IMR-90 (cell line): ENCODE measurements around the gene MICAL3. TPM values are rescaled to one million over a fixed set of nuclear protein-coding genes. Genes with fewer than 3 reads are reported as not detected.

Experiments used
- ATAC-seq: fragments of 200-7000 bp; cut with Tn5 transposase; 2 replicates; pipeline ENCODE4 v1.9.1; 2020; ENCODE audit warnings: low read depth, mild to moderate bottlenecking, moderate library complexity
- BruUV-seq: library from RNA; stranded (reverse); fragments of 400-500 nt; replicated peaks from 2 replicates; lab custom pipeline; 2021; lab: Mats Ljungman, UMichigan
- CTCF ChIA-PET: fragments of 300-600 bp; formaldehyde crosslinking; extraction: SDS; loops from one replicate; lab custom pipeline; 2021; ENCODE audit warnings: antibody characterized with exemption; lab: Yijun Ruan, JAX
- POLR2A ChIA-PET: fragments of 300-600 bp; sonication (Branson Sonifier 250); formaldehyde crosslinking; loops from one replicate; lab custom pipeline; 2022; ENCODE audit warnings: antibody characterized with exemption; ENCODE audit not compliant: unreplicated experiment; lab: Charles Lee
- DNase-seq: peaks from one replicate; pipeline ENCODE4 v3.0.0; 2013
- H2AFZ ChIP-seq: replicated peaks from 2 replicates; pipeline ENCODE3; 2013; ENCODE audit warnings: low read length, mild to moderate bottlenecking; ENCODE audit not compliant: poor library complexity
- H2AK5ac ChIP-seq: 2 replicates; pipeline ENCODE4 v1.6.1; 2013; ENCODE audit warnings: low read depth, low read length, inconsistent platforms
- H2AK9ac ChIP-seq: replicated peaks from 2 replicates; pipeline ENCODE3; 2013; ENCODE audit warnings: mild to moderate bottlenecking, low read depth, low read length, moderate library complexity; ENCODE audit not compliant: poor library complexity
- H2BK120ac ChIP-seq: 2 replicates; pipeline ENCODE4 v1.6.1; 2013; ENCODE audit warnings: low read depth, low read length, inconsistent platforms
- H2BK15ac ChIP-seq: 3 replicates; pipeline ENCODE4 v1.6.1; 2013; ENCODE audit warnings: low read depth, low read length, inconsistent platforms
- H2BK20ac ChIP-seq: 2 replicates; pipeline ENCODE4 v1.6.1; 2013; ENCODE audit warnings: low read depth, mild to moderate bottlenecking, inconsistent platforms, low read length, moderate library complexity
- H2BK5ac ChIP-seq: 2 replicates; pipeline ENCODE4 v1.6.1; 2013; ENCODE audit warnings: mild to moderate bottlenecking, low read depth, low read length, inconsistent platforms; ENCODE audit not compliant: poor library complexity, severe bottlenecking
- H3K14ac ChIP-seq: replicated peaks from 2 replicates; pipeline ENCODE4 v1.6.1; 2013; ENCODE audit warnings: low read depth, low read length, inconsistent platforms
- H3K18ac ChIP-seq: 2 replicates; pipeline ENCODE4 v1.6.1; 2013; ENCODE audit warnings: low read depth, low read length, control low read depth
- H3K23ac ChIP-seq: 2 replicates; pipeline ENCODE4 v1.6.1; 2013; ENCODE audit warnings: low read depth, low read length, inconsistent platforms
- H3K27ac ChIP-seq: 2 replicates; pipeline ENCODE4 v1.5.1; 2013; ENCODE audit warnings: mild to moderate bottlenecking, control low read depth, low read length; ENCODE audit not compliant: insufficient read depth
- H3K27me3 ChIP-seq: 2 replicates; pipeline ENCODE4 v1.6.1; 2013; ENCODE audit warnings: low read length; ENCODE audit not compliant: control insufficient read depth, insufficient read depth
- H3K36me3 ChIP-seq: 2 replicates; pipeline ENCODE4 v1.6.1; 2013; ENCODE audit warnings: low read length, mixed read lengths; ENCODE audit not compliant: control insufficient read depth, insufficient read depth
- H3K4ac ChIP-seq: 2 replicates; pipeline ENCODE4 v1.6.1; 2013; ENCODE audit warnings: low read depth, low read length, inconsistent platforms
- H3K4me1 ChIP-seq: 2 replicates; pipeline ENCODE4 v1.6.1; 2013; ENCODE audit warnings: low read length, mixed read lengths; ENCODE audit not compliant: control insufficient read depth, insufficient read depth
- H3K4me2 ChIP-seq: 2 replicates; pipeline ENCODE4 v1.6.1; 2013; ENCODE audit warnings: low read depth, mild to moderate bottlenecking, control low read depth, low read length, moderate library complexity
- H3K4me3 ChIP-seq: 2 replicates; pipeline ENCODE4 v1.5.1; 2013; ENCODE audit warnings: low read depth, mild to moderate bottlenecking, control low read depth, low read length, moderate library complexity; ENCODE audit not compliant: insufficient read depth
- H3K56ac ChIP-seq: 2 replicates; pipeline ENCODE4 v1.6.1; 2013; ENCODE audit warnings: low read length, inconsistent platforms; ENCODE audit not compliant: insufficient read depth; ENCODE audit errors: extremely low read depth
- H3K79me1 ChIP-seq, 2 experiments: 2 replicates each; pipeline ENCODE4 v1.6.1; 2013; ENCODE audit warnings: low read length in 2 of 2, inconsistent platforms in 1 of 2, low read depth in 1 of 2
- H3K9ac ChIP-seq: 2 replicates; pipeline ENCODE4 v1.6.1; 2013; ENCODE audit warnings: low read depth, low read length, control low read depth
- H3K9me1 ChIP-seq: 2 replicates; pipeline ENCODE4 v1.6.1; 2013; ENCODE audit warnings: low read length, inconsistent platforms; ENCODE audit not compliant: insufficient read depth
- H3K9me3 ChIP-seq: 2 replicates; pipeline ENCODE4 v1.6.1; 2013; ENCODE audit warnings: low read length; ENCODE audit not compliant: control insufficient read depth, insufficient read depth
- H4K20me1 ChIP-seq: 2 replicates; pipeline ENCODE4 v1.6.1; 2013; ENCODE audit warnings: low read length, inconsistent platforms; ENCODE audit not compliant: insufficient read depth
- H4K5ac ChIP-seq: 2 replicates; pipeline ENCODE4 v1.6.1; 2013; ENCODE audit warnings: mild to moderate bottlenecking, low read depth, low read length, control low read depth
- H4K8ac ChIP-seq, 2 experiments: 2 replicates each; pipeline ENCODE4 v1.6.1; 2013; ENCODE audit warnings: low read depth in 2 of 2, low read length in 2 of 2, control low read depth in 1 of 2, inconsistent platforms in 1 of 2
- H4K91ac ChIP-seq: 2 replicates; pipeline ENCODE4 v1.6.1; 2013; ENCODE audit warnings: low read depth, low read length, inconsistent platforms; ENCODE audit not compliant: insufficient read depth
- BHLHE40 ChIP-seq: fragments of 150-350 bp; IDR thresholded peaks from 2 replicates; pipeline ENCODE4 v1.6.1; 2016; ENCODE audit warnings: mild to moderate bottlenecking, low read depth, low read length
- CEBPB ChIP-seq: IDR thresholded peaks from 2 replicates; pipeline ENCODE4 v1.6.1; 2012; ENCODE audit warnings: low read depth, low read length, improper control_type of control experiment
- CHD1 ChIP-seq: IDR thresholded peaks from 2 replicates; pipeline ENCODE4 v1.6.1; 2012; ENCODE audit warnings: low read depth, low read length, improper control_type of control experiment
- FOS ChIP-seq: fragments of 150-350 bp; IDR thresholded peaks from 2 replicates; pipeline ENCODE4 v1.6.1; 2016; ENCODE audit warnings: low read depth, low read length
- MAFK ChIP-seq: IDR thresholded peaks from 2 replicates; pipeline ENCODE4 v1.6.1; 2012; ENCODE audit warnings: low read depth, low read length, improper control_type of control experiment
- MAZ ChIP-seq: IDR thresholded peaks from 2 replicates; pipeline ENCODE4 v1.6.1; 2012; ENCODE audit warnings: low read depth, mild to moderate bottlenecking, low read length, improper control_type of control experiment, moderate library complexity, borderline replicate concordance
- MXI1 ChIP-seq: IDR thresholded peaks from 2 replicates; pipeline ENCODE4 v1.6.1; 2012; ENCODE audit warnings: low read depth, mild to moderate bottlenecking, low read length, moderate library complexity, borderline replicate concordance
- NFE2L2 ChIP-seq: fragments of 150-350 bp; IDR thresholded peaks from 2 replicates; pipeline ENCODE4 v1.6.1; 2016; ENCODE audit warnings: low read depth, mild to moderate bottlenecking, low read length
- POLR2A ChIP-seq: IDR thresholded peaks from 2 replicates; pipeline ENCODE4 v1.6.1; 2012; ENCODE audit warnings: mild to moderate bottlenecking, low read depth, low read length
- RAD21 ChIP-seq: IDR thresholded peaks from 2 replicates; pipeline ENCODE4 v1.6.1; 2012; ENCODE audit warnings: low read length, improper control_type of control experiment
- RCOR1 ChIP-seq: IDR thresholded peaks from 2 replicates; pipeline ENCODE4 v1.6.1; 2012; ENCODE audit warnings: mild to moderate bottlenecking, low read length, improper control_type of control experiment; ENCODE audit not compliant: insufficient replicate concordance
- SMC3 ChIP-seq: fragments of 150-350 bp; IDR thresholded peaks from 2 replicates; pipeline ENCODE4 v1.6.1; 2016; ENCODE audit warnings: low read depth, mild to moderate bottlenecking, antibody characterized with exemption, low read length, moderate library complexity
- WGBS, 2 experiments: methylation state at CpG; one replicate each; pipeline versions ENCODE4 v1.1.5 to v1.1.7; 2013; ENCODE audit warnings: missing lambda C conversion rate in 2 of 2; ENCODE audit not compliant: insufficient read length in 1 of 2; ENCODE audit errors: extremely low coverage in 2 of 2; 5-methylcytosine and 5-hydroxymethylcytosine counted together
- dilution Hi-C: fragments of 300-500 bp; cut with HindIII; formaldehyde crosslinking; loops from one replicate; pipeline ENCODE4 v1.14.3; 2018; ENCODE audit warnings: low sequenced_read_pairs; ENCODE audit not compliant: unreplicated experiment
- in situ Hi-C: fragments of 300-500 bp; cut with MboI; formaldehyde crosslinking; loops from 3 replicates; pipeline ENCODE4 v1.14.3; 2019; ENCODE audit warnings: low sequenced_read_pairs, inconsistent platforms, mixed read lengths
- intact Hi-C: fragments of 100-400 bp; cut with micrococcal nuclease; formaldehyde crosslinking; loops from 2 replicates; pipeline ENCODE4 v1.10.0; 2022
- polyA plus RNA-seq, 3 experiments: library from polyadenylated mRNA; depleted of rRNA; stranded (reverse); fragments of >200 nt; gene quantifications; 2 replicates each; pipeline ENCODE4 v1.2.3, GENCODE V29; 2012; ENCODE audit warnings: low replicate concordance in 1 of 3
- total RNA-seq: library from RNA; depleted of rRNA; stranded (reverse); fragments of >200 nt; gene quantifications from 2 replicates; pipeline ENCODE4 v1.2.3, GENCODE V29; 2012
- TF ChIP-seq, protein P1 (sequence below): fragments of 150-350 bp; IDR thresholded peaks from 2 replicates; pipeline ENCODE4 v1.6.1; 2017; ENCODE audit warnings: mild to moderate bottlenecking, antibody characterized with exemption, low read length, low read depth
- TF ChIP-seq, protein P2 (sequence below): conservative IDR thresholded peaks from 2 replicates; pipeline ENCODE4 v1.5.1; 2012; ENCODE audit warnings: mild to moderate bottlenecking, low read depth, low read length, improper control_type of control experiment
- TF ChIP-seq, protein P3 (sequence below): fragments of 150-350 bp; IDR thresholded peaks from 2 replicates; pipeline ENCODE4 v1.6.1; 2016; ENCODE audit warnings: low read depth, mild to moderate bottlenecking, low read length, moderate library complexity, borderline replicate concordance

The MICAL3 gene
- total and polyA plus RNA-seq, 2 of the 4 experiments (the other 2 are of a cell fraction), result 17.6 to 26.8 TPM

DNA sequence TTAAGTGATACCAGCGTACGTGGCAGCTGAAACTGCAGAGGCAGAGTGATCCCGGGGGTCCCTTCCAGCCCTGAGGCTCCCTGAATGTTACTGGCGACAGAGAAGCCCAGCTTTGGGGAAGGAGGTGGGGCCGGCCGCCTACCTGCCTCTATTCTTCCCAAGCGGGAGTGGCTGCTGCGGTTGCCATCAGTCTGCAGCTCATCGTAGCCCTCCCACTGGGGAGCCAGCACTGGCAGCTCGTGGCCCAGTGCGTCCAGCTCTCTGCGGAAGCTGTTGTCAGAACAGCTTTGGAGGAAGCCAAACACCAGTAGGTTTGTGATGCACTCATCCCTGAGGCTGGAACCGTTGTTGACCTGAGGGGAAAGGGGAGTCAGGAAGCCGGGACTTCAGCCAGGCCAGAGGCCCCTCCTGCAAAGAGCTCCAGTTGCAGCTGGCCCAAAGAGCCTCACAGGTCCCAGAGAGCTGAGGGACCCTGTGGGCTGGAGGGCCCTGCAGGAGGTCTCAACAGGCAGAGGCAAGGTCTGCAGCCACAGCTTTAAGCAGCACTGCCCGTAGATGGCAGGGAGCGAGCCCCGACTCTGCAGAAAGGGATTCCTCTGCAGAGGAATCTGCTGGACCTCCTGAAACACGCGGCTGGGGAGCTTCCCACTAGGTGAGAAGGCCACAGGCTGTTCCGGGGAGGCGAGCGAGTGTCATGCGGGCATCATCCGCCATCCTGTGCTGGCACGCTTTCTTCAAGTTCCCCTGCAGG lies 280.5 kb downstream of the MICAL3 start:
- H2AFZ ChIP-seq, result no peak overlapping the region
- ChIA-PET POLR2A (no interaction called here), CTCF (interaction anchor here (0.9 to 2.2 kb wide), 2 partner anchors 29 to 333 kb away, joined by 3 to 6 read pairs; no protein-coding TSS in a partner anchor)
- no peaks in the 10 kb centered on the region for H3K9me1 ChIP-seq
- no peak overlapping the region for H3K23ac ChIP-seq
- no peak overlapping the region for H3K27ac ChIP-seq
- no peak overlapping the region for H3K4ac ChIP-seq
- H2AK9ac ChIP-seq, result peak overlapping the region; percentile 87
- no peak for DNase-seq
- BruUV-seq, result no TSS peak
- no peak overlapping the region for H3K14ac ChIP-seq
- H3K79me1 ChIP-seq, result peaks cover 10 to 18% of the 10 kb centered on the region in 2 experiments; a peak in 3 of 4 replicates
- WGBS, 2 experiments, result 75% methylated on average over 22 of the region's 25 CpGs; no CpG with 5 or more reads in 1 of the 2 experiments
- no peaks in the 10 kb centered on the region for H3K9me3 ChIP-seq
- H3K27me3 ChIP-seq, result no peaks in the 10 kb centered on the region
- H2AK5ac ChIP-seq, result no peak overlapping the region
- dilution Hi-C loops, result no loop called here
- H3K4me1 ChIP-seq, result peaks cover 5% of the 10 kb centered on the region; the same call in 1 of the 2 replicates
- no peak overlapping the region for H2BK120ac ChIP-seq
- in situ Hi-C loops, result no loop called here
- H3K9ac ChIP-seq, result no peak overlapping the region
- no peak overlapping the region for H2BK20ac ChIP-seq
- H3K18ac ChIP-seq, result no peak overlapping the region
- no peak overlapping the region for H2BK15ac ChIP-seq
- no peak overlapping the region for H2BK5ac ChIP-seq
- H4K8ac ChIP-seq, result no peak overlapping the region
- H4K5ac ChIP-seq, result no peak overlapping the region
- no peak overlapping the region for H3K4me3 ChIP-seq
- intact Hi-C loops, result loop anchor here (5.0 kb wide), 2 partner anchors 187 to 333 kb away; partner anchors contain the start of gene PEX26
- H4K20me1 ChIP-seq, result peaks cover 14% of the 10 kb centered on the region
- no peak overlapping the region for H3K56ac ChIP-seq
- ATAC-seq, result peak; percentile 35
- no peak overlapping the region for H4K91ac ChIP-seq
- H3K36me3 ChIP-seq, result peaks cover 2% of the 10 kb centered on the region; the same call in 1 of the 2 replicates
- H3K4me2 ChIP-seq, result no peak overlapping the region
- TF ChIP-seq, protein P1, sequence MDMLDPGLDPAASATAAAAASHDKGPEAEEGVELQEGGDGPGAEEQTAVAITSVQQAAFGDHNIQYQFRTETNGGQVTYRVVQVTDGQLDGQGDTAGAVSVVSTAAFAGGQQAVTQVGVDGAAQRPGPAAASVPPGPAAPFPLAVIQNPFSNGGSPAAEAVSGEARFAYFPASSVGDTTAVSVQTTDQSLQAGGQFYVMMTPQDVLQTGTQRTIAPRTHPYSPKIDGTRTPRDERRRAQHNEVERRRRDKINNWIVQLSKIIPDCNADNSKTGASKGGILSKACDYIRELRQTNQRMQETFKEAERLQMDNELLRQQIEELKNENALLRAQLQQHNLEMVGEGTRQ, result no peak
- TF ChIP-seq FOS (no peak), CEBPB (no peak), POLR2A (no peak), BHLHE40 (no peak), MAZ (no peak), CHD1 (no peak), SMC3 (no peak), NFE2L2 (no peak), MAFK (no peak), RCOR1 (no peak), RAD21 (no peak), MXI1 (no peak)
- TF ChIP-seq, protein P2, sequence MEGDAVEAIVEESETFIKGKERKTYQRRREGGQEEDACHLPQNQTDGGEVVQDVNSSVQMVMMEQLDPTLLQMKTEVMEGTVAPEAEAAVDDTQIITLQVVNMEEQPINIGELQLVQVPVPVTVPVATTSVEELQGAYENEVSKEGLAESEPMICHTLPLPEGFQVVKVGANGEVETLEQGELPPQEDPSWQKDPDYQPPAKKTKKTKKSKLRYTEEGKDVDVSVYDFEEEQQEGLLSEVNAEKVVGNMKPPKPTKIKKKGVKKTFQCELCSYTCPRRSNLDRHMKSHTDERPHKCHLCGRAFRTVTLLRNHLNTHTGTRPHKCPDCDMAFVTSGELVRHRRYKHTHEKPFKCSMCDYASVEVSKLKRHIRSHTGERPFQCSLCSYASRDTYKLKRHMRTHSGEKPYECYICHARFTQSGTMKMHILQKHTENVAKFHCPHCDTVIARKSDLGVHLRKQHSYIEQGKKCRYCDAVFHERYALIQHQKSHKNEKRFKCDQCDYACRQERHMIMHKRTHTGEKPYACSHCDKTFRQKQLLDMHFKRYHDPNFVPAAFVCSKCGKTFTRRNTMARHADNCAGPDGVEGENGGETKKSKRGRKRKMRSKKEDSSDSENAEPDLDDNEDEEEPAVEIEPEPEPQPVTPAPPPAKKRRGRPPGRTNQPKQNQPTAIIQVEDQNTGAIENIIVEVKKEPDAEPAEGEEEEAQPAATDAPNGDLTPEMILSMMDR, result no peak
- TF ChIP-seq, protein P3, sequence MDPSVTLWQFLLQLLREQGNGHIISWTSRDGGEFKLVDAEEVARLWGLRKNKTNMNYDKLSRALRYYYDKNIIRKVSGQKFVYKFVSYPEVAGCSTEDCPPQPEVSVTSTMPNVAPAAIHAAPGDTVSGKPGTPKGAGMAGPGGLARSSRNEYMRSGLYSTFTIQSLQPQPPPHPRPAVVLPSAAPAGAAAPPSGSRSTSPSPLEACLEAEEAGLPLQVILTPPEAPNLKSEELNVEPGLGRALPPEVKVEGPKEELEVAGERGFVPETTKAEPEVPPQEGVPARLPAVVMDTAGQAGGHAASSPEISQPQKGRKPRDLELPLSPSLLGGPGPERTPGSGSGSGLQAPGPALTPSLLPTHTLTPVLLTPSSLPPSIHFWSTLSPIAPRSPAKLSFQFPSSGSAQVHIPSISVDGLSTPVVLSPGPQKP, result no peak
